ENCODE results near the gene ACSS3.

DNA sequence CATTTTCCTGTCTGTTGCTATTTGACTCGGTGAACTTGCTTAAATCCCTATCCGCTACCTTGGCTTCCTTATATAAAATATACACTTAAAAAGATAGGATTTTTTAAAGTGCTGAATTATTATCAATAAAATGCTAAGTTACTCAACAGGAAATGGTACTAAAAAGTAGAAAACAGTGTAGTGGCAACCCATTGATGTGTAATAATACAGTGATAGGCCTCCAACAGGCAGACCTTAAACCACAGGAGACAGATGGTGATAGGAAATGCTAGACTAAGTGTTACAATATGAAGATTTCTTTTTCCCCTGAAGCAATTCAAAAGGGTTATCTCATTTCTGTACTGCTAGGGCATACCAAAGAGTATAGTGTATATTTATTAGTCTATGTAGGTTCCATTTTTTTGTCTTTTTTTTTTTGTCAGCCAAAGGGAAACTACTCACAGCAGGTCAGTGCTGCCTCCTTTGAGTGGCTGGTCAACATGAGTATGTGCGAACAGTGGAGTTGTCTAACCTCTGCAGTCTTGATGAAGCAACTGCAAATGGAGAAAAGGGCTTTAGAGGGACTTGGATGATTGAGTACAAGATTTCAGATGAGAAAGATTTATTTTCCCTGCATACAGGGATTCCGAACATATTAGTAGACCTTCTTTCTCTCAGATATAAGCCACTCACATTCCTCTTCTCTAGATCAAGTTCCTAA lies 183.8 kb downstream of the ACSS3 start:
- TF ChIP-seq TAF1 (IDR thresholded peaks at IDR 0.05; ENCODE audit: borderline replicate concordance, low read depth, low read length), result no peak
- no peak for TF ChIP-seq POLR2AphosphoS5 (IDR thresholded peaks at IDR 0.05; ENCODE audit: low read depth, low read length)
